Trophoblast cell (in vitro differentiated cells and primary cell): ENCODE measurements around the gene ARHGEF18.
"Not testable (repeated sequence)": the region's sequence is repeated elsewhere in the genome, so short reads cannot be mapped to it uniquely, and the experiment has no call there.

Experiments used
- DNase-seq, 2 donors: peaks; one replicate each; pipeline ENCODE4 v3.0.0-alpha.2; 2016
- H2AFZ ChIP-seq: 2 replicates; pipeline ENCODE4 v1.6.1; 2013; ENCODE audit warnings: low read length, moderate library complexity, mild to moderate bottlenecking; ENCODE audit not compliant: insufficient read depth, poor library complexity
- H2AK5ac ChIP-seq: 2 replicates; pipeline ENCODE4 v1.6.1; 2013; ENCODE audit warnings: mild to moderate bottlenecking, low read length
- H2BK120ac ChIP-seq: 2 replicates; pipeline ENCODE4 v1.6.1; 2013; ENCODE audit warnings: low read length, mild to moderate bottlenecking, moderate library complexity; ENCODE audit not compliant: insufficient read depth, poor library complexity
- H2BK12ac ChIP-seq: 2 replicates; pipeline ENCODE4 v1.6.1; 2013; ENCODE audit warnings: mild to moderate bottlenecking, low read length, moderate library complexity
- H2BK5ac ChIP-seq: 2 replicates; pipeline ENCODE4 v1.6.1; 2013; ENCODE audit warnings: low read length, low read depth, moderate library complexity, mild to moderate bottlenecking; ENCODE audit not compliant: poor library complexity
- H3K14ac ChIP-seq: 2 replicates; pipeline ENCODE4 v1.6.1; 2013; ENCODE audit warnings: mild to moderate bottlenecking, low read length
- H3K18ac ChIP-seq: 2 replicates; pipeline ENCODE4 v1.6.1; 2013; ENCODE audit warnings: mild to moderate bottlenecking, low read length
- H3K23ac ChIP-seq: 2 replicates; pipeline ENCODE4 v1.6.1; 2013; ENCODE audit warnings: low read length
- H3K27ac ChIP-seq: 2 replicates; pipeline ENCODE4 v1.5.1; 2013; ENCODE audit warnings: low read depth, mild to moderate bottlenecking, inconsistent platforms, low read length, moderate library complexity
- H3K27me3 ChIP-seq: 2 replicates; pipeline ENCODE4 v1.6.1; 2013; ENCODE audit warnings: inconsistent platforms, mild to moderate bottlenecking, low read length, moderate library complexity; ENCODE audit not compliant: insufficient read depth
- H3K36me3 ChIP-seq, 2 experiments: 1 replicate in 1 of 2; 2 replicates in 1 of 2; pipeline ENCODE4 v1.6.1; 2013; ENCODE audit warnings: low read length in 2 of 2, mild to moderate bottlenecking in 2 of 2, moderate library complexity in 1 of 2; ENCODE audit not compliant: insufficient read depth in 2 of 2, control insufficient read depth in 1 of 2
- H3K4ac ChIP-seq: 2 replicates; pipeline ENCODE4 v1.6.1; 2013; ENCODE audit warnings: low read depth, mild to moderate bottlenecking, low read length, moderate library complexity
- H3K4me1 ChIP-seq, 2 experiments: 1 replicate in 1 of 2; 2 replicates in 1 of 2; pipeline ENCODE4 v1.6.1; 2013; ENCODE audit warnings: low read length in 2 of 2, mild to moderate bottlenecking in 2 of 2, moderate library complexity in 1 of 2; ENCODE audit not compliant: insufficient read depth in 2 of 2, control insufficient read depth in 1 of 2
- H3K4me2 ChIP-seq: 2 replicates; pipeline ENCODE4 v1.6.1; 2013; ENCODE audit warnings: inconsistent platforms, mild to moderate bottlenecking, low read length, moderate library complexity
- H3K4me3 ChIP-seq: 2 replicates; pipeline ENCODE4 v1.5.1; 2013; ENCODE audit warnings: mild to moderate bottlenecking, low read depth, low read length, inconsistent platforms
- H3K79me1 ChIP-seq: one replicate; pipeline ENCODE4 v1.6.1; 2013; ENCODE audit warnings: low read length
- H3K79me2 ChIP-seq: 2 replicates; pipeline ENCODE4 v1.6.1; 2013; ENCODE audit warnings: low read length, mild to moderate bottlenecking; ENCODE audit not compliant: control insufficient read depth, insufficient read depth, poor library complexity
- H3K9ac ChIP-seq: 2 replicates; pipeline ENCODE4 v1.6.1; 2013; ENCODE audit warnings: mild to moderate bottlenecking, low read length
- H3K9me3 ChIP-seq: 2 replicates; pipeline ENCODE4 v1.6.1; 2013; ENCODE audit warnings: low read depth, mild to moderate bottlenecking, control low read depth, inconsistent platforms, low read length; ENCODE audit not compliant: insufficient read depth
- H4K12ac ChIP-seq: 2 replicates; pipeline ENCODE4 v1.6.1; 2013; ENCODE audit warnings: low read depth, mild to moderate bottlenecking, low read length, moderate library complexity
- H4K8ac ChIP-seq: 2 replicates; pipeline ENCODE4 v1.6.1; 2013; ENCODE audit warnings: low read depth, mild to moderate bottlenecking, low read length, moderate library complexity
- H4K91ac ChIP-seq: one replicate; pipeline ENCODE4 v1.6.1; 2013; ENCODE audit warnings: low read depth, mild to moderate bottlenecking, low read length, moderate library complexity
- WGBS: extraction: QIAGEN DNeasy Blood & Tissue Kit; methylation state at CpG from one replicate; pipeline ENCODE4 v1.1.7; 2013; ENCODE audit warnings: missing lambda C conversion rate; ENCODE audit not compliant: insufficient read length, insufficient coverage; ENCODE audit errors: extremely low coverage; 5-methylcytosine and 5-hydroxymethylcytosine counted together

The ARHGEF18 gene

DNA sequence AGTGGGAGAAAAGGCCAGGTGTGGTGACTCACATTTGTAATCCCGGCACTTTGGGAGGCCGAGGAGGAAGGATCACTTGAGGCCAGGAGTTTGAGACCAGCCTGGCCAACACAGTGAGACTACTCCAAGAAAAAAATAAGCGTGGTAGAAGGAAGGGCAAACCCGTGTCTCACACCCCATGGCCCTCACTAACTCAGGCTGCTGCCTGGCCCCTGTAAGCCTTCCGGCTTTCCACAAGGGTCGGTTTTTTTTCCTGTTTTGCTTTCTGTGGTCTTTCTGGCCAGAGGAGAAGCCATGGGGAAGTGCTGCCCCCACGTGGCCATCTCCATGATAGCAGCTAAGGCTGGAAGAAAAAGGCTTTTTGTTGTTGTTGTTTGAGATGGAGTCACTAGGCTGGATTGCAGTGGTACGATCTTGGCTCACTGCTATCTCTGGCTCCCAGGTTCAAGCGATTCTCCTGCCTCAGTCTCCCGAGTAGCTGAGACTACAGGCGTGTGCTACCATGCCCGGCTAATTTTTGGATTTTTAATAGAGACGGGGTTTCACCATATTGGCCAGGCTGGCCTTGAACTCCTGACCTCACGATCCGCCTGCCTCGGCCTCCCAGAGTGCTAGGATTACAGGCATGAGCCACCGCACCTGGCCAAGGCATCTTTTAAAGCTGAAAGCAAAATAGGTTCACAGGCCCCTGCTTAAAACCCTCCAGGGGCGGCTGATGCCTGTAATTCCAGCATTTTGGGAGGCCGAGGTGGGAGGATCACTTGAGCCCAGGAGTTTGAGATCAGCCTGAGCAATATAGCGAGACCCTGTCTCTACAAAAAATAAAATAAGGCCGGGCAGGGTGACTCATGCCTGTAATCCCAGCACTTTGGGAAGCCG lies 7.5 kb upstream of the ARHGEF18 start:
- Histone ChIP-seq H2AFZ (peak overlapping the region; percentile 42), H3K27me3 (no peaks in the 10 kb centered on the region), H3K23ac (no peak overlapping the region), H2BK5ac (no peak overlapping the region), H3K36me3 (no peaks in the 10 kb centered on the region), H3K79me1 (no peaks in the 10 kb centered on the region), H3K4ac (no peak overlapping the region), H2BK120ac (no peak overlapping the region), H3K14ac (no peak overlapping the region), H3K4me1 (no peaks in the 10 kb centered on the region), H4K12ac (no peak overlapping the region), H2BK12ac (peak overlapping the region; percentile 74), H3K4me2 (no peak overlapping the region), H3K79me2 (no peaks in the 10 kb centered on the region), H4K8ac (peak overlapping the region; percentile 9), H3K4me3 (no peak overlapping the region), H4K91ac (no peak overlapping the region), H3K18ac (no peak overlapping the region), H3K9ac (no peak overlapping the region), H3K27ac (no peak overlapping the region), H3K9me3 (no peaks in the 10 kb centered on the region), H2AK5ac (no peak overlapping the region)
- no CpG with 5 or more reads among the region's 22 CpGs for WGBS
- DNase-seq: peak; percentile 70 to 91

- Histone ChIP-seq H2BK120ac (no peak overlapping the region), H3K14ac (no peak overlapping the region), H4K91ac (no peak overlapping the region), H3K27ac (no peak overlapping the region), H3K4me2 (no peak overlapping the region), H3K4me3 (no peak overlapping the region), H3K9ac (no peak overlapping the region), H3K36me3 (no peaks in the 10 kb centered on the region), H3K79me2 (no peaks in the 10 kb centered on the region), H3K79me1 (no peaks in the 10 kb centered on the region), H3K4ac (no peak overlapping the region), H3K27me3 (no peaks in the 10 kb centered on the region), H2AK5ac (no peak overlapping the region), H2BK12ac (no peak overlapping the region), H2AFZ (no peak overlapping the region), H4K8ac (no peak overlapping the region), H3K23ac (no peak overlapping the region), H4K12ac (no peak overlapping the region), H3K9me3 (no peaks in the 10 kb centered on the region), H3K4me1 (no peaks in the 10 kb centered on the region), H2BK5ac (no peak overlapping the region), H3K18ac (no peak overlapping the region)
- no peak for DNase-seq
- WGBS: no CpG with 5 or more reads among the region's 5 CpGs
These were observed 6.6 kb upstream of the ARHGEF18 start for GRCh38 chr19:7342143-7342542.

DNA sequence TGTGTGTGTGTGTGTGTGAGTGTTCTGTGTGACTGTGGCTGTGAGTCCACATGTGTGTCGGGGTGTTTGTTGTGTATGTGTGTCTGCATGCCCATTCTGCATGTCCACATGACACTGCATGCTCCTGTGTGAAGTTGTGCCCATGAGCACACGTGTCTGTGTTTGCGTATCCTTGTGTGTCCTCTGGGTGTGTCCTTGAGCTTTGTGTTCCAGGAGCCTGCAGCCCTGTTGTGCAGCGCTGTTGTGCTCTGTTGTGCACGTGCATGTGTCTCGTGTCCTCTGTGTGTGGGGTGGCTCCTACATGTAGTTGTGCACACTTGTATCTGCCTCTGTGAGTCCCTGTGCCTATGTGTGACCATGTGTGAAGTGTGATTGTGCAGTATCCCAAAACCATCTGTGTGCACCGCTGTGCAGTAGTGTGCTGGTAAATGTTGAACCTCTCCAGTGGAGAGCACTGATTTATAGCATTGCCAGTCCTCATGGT lies 2.2 kb upstream of the ARHGEF18 start:
- no peak overlapping the region for H3K4me3 ChIP-seq
- no peak overlapping the region for H3K9ac ChIP-seq
- H2AK5ac ChIP-seq: no peak overlapping the region
- no peak overlapping the region for H3K18ac ChIP-seq
- H4K91ac ChIP-seq: no peak overlapping the region
- H3K79me1 ChIP-seq: no peaks in the 10 kb centered on the region
- H2BK12ac ChIP-seq: no peak overlapping the region
- H3K9me3 ChIP-seq: peaks cover 12% of the 10 kb centered on the region
- no peaks in the 10 kb centered on the region for H3K79me2 ChIP-seq
- H3K36me3 ChIP-seq: no peaks in the 10 kb centered on the region
- no peak overlapping the region for H4K12ac ChIP-seq
- no peaks in the 10 kb centered on the region for H3K4me1 ChIP-seq
- no peak overlapping the region for H3K27ac ChIP-seq
- no CpG with 5 or more reads among the region's 7 CpGs for WGBS
- H2BK5ac ChIP-seq: no peak overlapping the region
- no peak overlapping the region for H3K4ac ChIP-seq
- DNase-seq: no peak
- no peak overlapping the region for H4K8ac ChIP-seq
- H2BK120ac ChIP-seq: no peak overlapping the region
- no peak overlapping the region for H3K14ac ChIP-seq
- no peak overlapping the region for H2AFZ ChIP-seq
- no peaks in the 10 kb centered on the region for H3K27me3 ChIP-seq
- no peak overlapping the region for H3K4me2 ChIP-seq
- H3K23ac ChIP-seq: no peak overlapping the region

DNA sequence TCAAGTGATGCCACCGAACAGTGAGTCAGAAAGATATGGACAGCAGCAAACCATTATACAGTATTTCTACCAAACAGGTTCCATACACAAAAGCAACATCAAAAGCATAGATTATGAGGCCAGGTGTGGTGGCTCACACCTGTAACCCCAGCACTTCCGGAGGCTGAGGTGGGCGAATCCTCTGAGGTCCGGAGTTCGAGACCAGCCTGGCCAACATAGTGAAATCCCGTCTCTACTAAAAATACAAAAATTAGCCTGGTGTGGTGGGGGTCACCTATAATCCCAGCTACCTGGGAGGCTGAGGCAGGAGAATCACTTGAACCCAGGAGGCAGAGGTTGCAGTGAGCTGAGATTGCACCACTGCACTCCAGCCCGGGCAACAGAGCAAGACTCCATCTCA lies 1.7 kb upstream of the ARHGEF18 start:
- not testable (repeated sequence) for H3K4me1 ChIP-seq, H4K8ac ChIP-seq, H3K79me2 ChIP-seq, H2BK12ac ChIP-seq, H3K79me1 ChIP-seq, H3K27ac ChIP-seq, H2BK5ac ChIP-seq, H4K91ac ChIP-seq, H2AK5ac ChIP-seq, DNase-seq, H2AFZ ChIP-seq, H3K23ac ChIP-seq, H3K9ac ChIP-seq, H3K4ac ChIP-seq, H3K18ac ChIP-seq, H4K12ac ChIP-seq, H3K14ac ChIP-seq, H2BK120ac ChIP-seq, H3K4me2 ChIP-seq, H3K27me3 ChIP-seq, H3K4me3 ChIP-seq, H3K36me3 ChIP-seq
- WGBS: no CpG with 5 or more reads among the region's 7 CpGs
- peaks cover 12% of the 10 kb centered on the region for H3K9me3 ChIP-seq
